IMR-90 (cell line): ENCODE data around the gene TP73. TPM values are rescaled to one million over a fixed set of nuclear protein-coding genes. Genes with fewer than 3 reads are reported as not detected.

ENCODE experiments used
- ATAC-seq: fragments of 200-7000 bp; cut with Tn5 transposase; 2 replicates; pipeline ENCODE4 v1.9.1; 2020; ENCODE audit warnings: low read depth, mild to moderate bottlenecking, moderate library complexity
- BruUV-seq: library from RNA; stranded (reverse); fragments of 400-500 nt; replicated peaks from 2 replicates; lab custom pipeline; 2021; lab: Mats Ljungman, UMichigan
- CTCF ChIA-PET: fragments of 300-600 bp; formaldehyde crosslinking; extraction: SDS; loops from one replicate; lab custom pipeline; 2021; ENCODE audit warnings: antibody characterized with exemption; lab: Yijun Ruan, JAX
- POLR2A ChIA-PET: fragments of 300-600 bp; sonication (Branson Sonifier 250); formaldehyde crosslinking; loops from one replicate; lab custom pipeline; 2022; ENCODE audit warnings: antibody characterized with exemption; ENCODE audit not compliant: unreplicated experiment; lab: Charles Lee
- DNase-seq: peaks from one replicate; pipeline ENCODE4 v3.0.0; 2013
- H2AFZ ChIP-seq: replicated peaks from 2 replicates; pipeline ENCODE3; 2013; ENCODE audit warnings: low read length, mild to moderate bottlenecking; ENCODE audit not compliant: poor library complexity
- H2AK5ac ChIP-seq: 2 replicates; pipeline ENCODE4 v1.6.1; 2013; ENCODE audit warnings: low read depth, low read length, inconsistent platforms
- H2AK9ac ChIP-seq: replicated peaks from 2 replicates; pipeline ENCODE3; 2013; ENCODE audit warnings: mild to moderate bottlenecking, low read depth, low read length, moderate library complexity; ENCODE audit not compliant: poor library complexity
- H2BK120ac ChIP-seq: 2 replicates; pipeline ENCODE4 v1.6.1; 2013; ENCODE audit warnings: low read depth, low read length, inconsistent platforms
- H2BK15ac ChIP-seq: 3 replicates; pipeline ENCODE4 v1.6.1; 2013; ENCODE audit warnings: low read depth, low read length, inconsistent platforms
- H2BK20ac ChIP-seq: 2 replicates; pipeline ENCODE4 v1.6.1; 2013; ENCODE audit warnings: low read depth, mild to moderate bottlenecking, inconsistent platforms, low read length, moderate library complexity
- H2BK5ac ChIP-seq: 2 replicates; pipeline ENCODE4 v1.6.1; 2013; ENCODE audit warnings: mild to moderate bottlenecking, low read depth, low read length, inconsistent platforms; ENCODE audit not compliant: poor library complexity, severe bottlenecking
- H3K14ac ChIP-seq: replicated peaks from 2 replicates; pipeline ENCODE4 v1.6.1; 2013; ENCODE audit warnings: low read depth, low read length, inconsistent platforms
- H3K18ac ChIP-seq: 2 replicates; pipeline ENCODE4 v1.6.1; 2013; ENCODE audit warnings: low read depth, low read length, control low read depth
- H3K23ac ChIP-seq: 2 replicates; pipeline ENCODE4 v1.6.1; 2013; ENCODE audit warnings: low read depth, low read length, inconsistent platforms
- H3K27ac ChIP-seq: 2 replicates; pipeline ENCODE4 v1.5.1; 2013; ENCODE audit warnings: mild to moderate bottlenecking, control low read depth, low read length; ENCODE audit not compliant: insufficient read depth
- H3K27me3 ChIP-seq: 2 replicates; pipeline ENCODE4 v1.6.1; 2013; ENCODE audit warnings: low read length; ENCODE audit not compliant: control insufficient read depth, insufficient read depth
- H3K36me3 ChIP-seq: 2 replicates; pipeline ENCODE4 v1.6.1; 2013; ENCODE audit warnings: low read length, mixed read lengths; ENCODE audit not compliant: control insufficient read depth, insufficient read depth
- H3K4ac ChIP-seq: 2 replicates; pipeline ENCODE4 v1.6.1; 2013; ENCODE audit warnings: low read depth, low read length, inconsistent platforms
- H3K4me1 ChIP-seq: 2 replicates; pipeline ENCODE4 v1.6.1; 2013; ENCODE audit warnings: low read length, mixed read lengths; ENCODE audit not compliant: control insufficient read depth, insufficient read depth
- H3K4me2 ChIP-seq: 2 replicates; pipeline ENCODE4 v1.6.1; 2013; ENCODE audit warnings: low read depth, mild to moderate bottlenecking, control low read depth, low read length, moderate library complexity
- H3K4me3 ChIP-seq: 2 replicates; pipeline ENCODE4 v1.5.1; 2013; ENCODE audit warnings: low read depth, mild to moderate bottlenecking, control low read depth, low read length, moderate library complexity; ENCODE audit not compliant: insufficient read depth
- H3K56ac ChIP-seq: 2 replicates; pipeline ENCODE4 v1.6.1; 2013; ENCODE audit warnings: low read length, inconsistent platforms; ENCODE audit not compliant: insufficient read depth; ENCODE audit errors: extremely low read depth
- H3K79me1 ChIP-seq, 2 experiments: 2 replicates each; pipeline ENCODE4 v1.6.1; 2013; ENCODE audit warnings: low read length in 2 of 2, inconsistent platforms in 1 of 2, low read depth in 1 of 2
- H3K9ac ChIP-seq: 2 replicates; pipeline ENCODE4 v1.6.1; 2013; ENCODE audit warnings: low read depth, low read length, control low read depth
- H3K9me1 ChIP-seq: 2 replicates; pipeline ENCODE4 v1.6.1; 2013; ENCODE audit warnings: low read length, inconsistent platforms; ENCODE audit not compliant: insufficient read depth
- H3K9me3 ChIP-seq: 2 replicates; pipeline ENCODE4 v1.6.1; 2013; ENCODE audit warnings: low read length; ENCODE audit not compliant: control insufficient read depth, insufficient read depth
- H4K20me1 ChIP-seq: 2 replicates; pipeline ENCODE4 v1.6.1; 2013; ENCODE audit warnings: low read length, inconsistent platforms; ENCODE audit not compliant: insufficient read depth
- H4K5ac ChIP-seq: 2 replicates; pipeline ENCODE4 v1.6.1; 2013; ENCODE audit warnings: mild to moderate bottlenecking, low read depth, low read length, control low read depth
- H4K8ac ChIP-seq, 2 experiments: 2 replicates each; pipeline ENCODE4 v1.6.1; 2013; ENCODE audit warnings: low read depth in 2 of 2, low read length in 2 of 2, control low read depth in 1 of 2, inconsistent platforms in 1 of 2
- H4K91ac ChIP-seq: 2 replicates; pipeline ENCODE4 v1.6.1; 2013; ENCODE audit warnings: low read depth, low read length, inconsistent platforms; ENCODE audit not compliant: insufficient read depth
- ELK1 ChIP-seq: fragments of 150-350 bp; IDR thresholded peaks from 2 replicates; pipeline ENCODE4 v1.6.1; 2016; ENCODE audit warnings: low read depth, mild to moderate bottlenecking, low read length, moderate library complexity, borderline replicate concordance
- WGBS, 2 experiments: methylation state at CpG; one replicate each; pipeline versions ENCODE4 v1.1.5 to v1.1.7; 2013; ENCODE audit warnings: missing lambda C conversion rate in 2 of 2; ENCODE audit not compliant: insufficient read length in 1 of 2; ENCODE audit errors: extremely low coverage in 2 of 2; 5-methylcytosine and 5-hydroxymethylcytosine counted together
- dilution Hi-C: fragments of 300-500 bp; cut with HindIII; formaldehyde crosslinking; loops from one replicate; pipeline ENCODE4 v1.14.3; 2018; ENCODE audit warnings: low sequenced_read_pairs; ENCODE audit not compliant: unreplicated experiment
- in situ Hi-C: fragments of 300-500 bp; cut with MboI; formaldehyde crosslinking; loops from 3 replicates; pipeline ENCODE4 v1.14.3; 2019; ENCODE audit warnings: low sequenced_read_pairs, inconsistent platforms, mixed read lengths
- intact Hi-C: fragments of 100-400 bp; cut with micrococcal nuclease; formaldehyde crosslinking; loops from 2 replicates; pipeline ENCODE4 v1.10.0; 2022
- polyA plus RNA-seq, 3 experiments: library from polyadenylated mRNA; depleted of rRNA; stranded (reverse); fragments of >200 nt; gene quantifications; 2 replicates each; pipeline ENCODE4 v1.2.3, GENCODE V29; 2012; ENCODE audit warnings: low replicate concordance in 1 of 3
- total RNA-seq: library from RNA; depleted of rRNA; stranded (reverse); fragments of >200 nt; gene quantifications from 2 replicates; pipeline ENCODE4 v1.2.3, GENCODE V29; 2012

TP73 gene
- total and polyA plus RNA-seq, 2 of the 4 experiments (the other 2 are of a cell fraction): not detected

GRCh38 chr1:3777647-3778589 lies 125.6 kb downstream of the TP73 start:
- peaks cover 14% of the 10 kb centered on the region for H3K4me1 ChIP-seq
- peaks cover 32% of the 10 kb centered on the region for H3K36me3 ChIP-seq
- H3K56ac ChIP-seq: no peak overlapping the region
- H4K91ac ChIP-seq: no peak overlapping the region
- no peak overlapping the region for H4K5ac ChIP-seq
- H3K4ac ChIP-seq: no peak overlapping the region
- no peak overlapping the region for H2BK15ac ChIP-seq
- H2AK5ac ChIP-seq: no peak overlapping the region
- POLR2A ChIA-PET: no interaction called here
- H3K14ac ChIP-seq: no peak overlapping the region
- H3K9ac ChIP-seq: no peak overlapping the region
- no peaks in the 10 kb centered on the region for H4K20me1 ChIP-seq
- WGBS, 2 experiments: 47% methylated on average over 6 of the region's 20 CpGs; no CpG with 5 or more reads in 1 of the 2 experiments
- no peak overlapping the region for H3K18ac ChIP-seq
- H4K8ac ChIP-seq: no peak overlapping the region
- no peak for DNase-seq
- no peaks in the 10 kb centered on the region for H3K9me3 ChIP-seq
- no peak overlapping the region for H2BK20ac ChIP-seq
- H2BK120ac ChIP-seq: no peak overlapping the region
- H3K79me1 ChIP-seq: no peaks in the 10 kb centered on the region
- no peak for ATAC-seq
- no peak for TF ChIP-seq ELK1
- peaks cover 4% of the 10 kb centered on the region; the same call in 1 of the 2 replicates for H3K9me1 ChIP-seq
- in situ Hi-C loops (no loop called here), dilution Hi-C loops (no loop called here), intact Hi-C loops (no loop called here)
- H2AK9ac ChIP-seq: no peak overlapping the region
- CTCF ChIA-PET: no interaction called here
- H3K4me3 ChIP-seq: no peak overlapping the region
- H3K27ac ChIP-seq: no peak overlapping the region
- no peak overlapping the region for H2AFZ ChIP-seq
- no peak overlapping the region for H3K4me2 ChIP-seq
- no TSS peak for BruUV-seq
- H2BK5ac ChIP-seq: no peak overlapping the region
- H3K27me3 ChIP-seq: no peaks in the 10 kb centered on the region
- H3K23ac ChIP-seq: no peak overlapping the region
